B cell (primary cell): Measurements from ENCODE around the gene ABCB4.

ENCODE experiments used
- EZH2 ChIP-seq: IDR thresholded peaks from 2 replicates; pipeline ENCODE4 v1.6.1; 2012; ENCODE audit warnings: borderline replicate concordance, low read depth, mild to moderate bottlenecking, moderate library complexity, low read length; ENCODE audit not compliant: insufficient read depth, poor library complexity, severe bottlenecking
- TF ChIP-seq, protein P1 (sequence below): fragments of 200-600 bp; IDR thresholded peaks from one replicate; pipeline ENCODE4 v1.8.0; 2022; ENCODE audit warnings: antibody characterized with exemption, mild to moderate bottlenecking

GRCh38 chr7:87498893-87499292, 23.4 kb upstream of the ABCB4 start:
- no peak for TF ChIP-seq EZH2
- TF ChIP-seq, protein P1, sequence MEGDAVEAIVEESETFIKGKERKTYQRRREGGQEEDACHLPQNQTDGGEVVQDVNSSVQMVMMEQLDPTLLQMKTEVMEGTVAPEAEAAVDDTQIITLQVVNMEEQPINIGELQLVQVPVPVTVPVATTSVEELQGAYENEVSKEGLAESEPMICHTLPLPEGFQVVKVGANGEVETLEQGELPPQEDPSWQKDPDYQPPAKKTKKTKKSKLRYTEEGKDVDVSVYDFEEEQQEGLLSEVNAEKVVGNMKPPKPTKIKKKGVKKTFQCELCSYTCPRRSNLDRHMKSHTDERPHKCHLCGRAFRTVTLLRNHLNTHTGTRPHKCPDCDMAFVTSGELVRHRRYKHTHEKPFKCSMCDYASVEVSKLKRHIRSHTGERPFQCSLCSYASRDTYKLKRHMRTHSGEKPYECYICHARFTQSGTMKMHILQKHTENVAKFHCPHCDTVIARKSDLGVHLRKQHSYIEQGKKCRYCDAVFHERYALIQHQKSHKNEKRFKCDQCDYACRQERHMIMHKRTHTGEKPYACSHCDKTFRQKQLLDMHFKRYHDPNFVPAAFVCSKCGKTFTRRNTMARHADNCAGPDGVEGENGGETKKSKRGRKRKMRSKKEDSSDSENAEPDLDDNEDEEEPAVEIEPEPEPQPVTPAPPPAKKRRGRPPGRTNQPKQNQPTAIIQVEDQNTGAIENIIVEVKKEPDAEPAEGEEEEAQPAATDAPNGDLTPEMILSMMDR = no peak
